ENCODE measurements around the gene PTPRM. TPM values are rescaled to one million over a fixed set of nuclear protein-coding genes. Genes with fewer than 3 reads are reported as not detected.

The PTPRM gene
- polyA plus RNA-seq, 1 donor (not counting 4 experiments of a cell fraction or from before 2014, with no cell fraction given), result 54.5 TPM

GRCh38 chr18:7601246-7601615 is 34.1 kb downstream of the PTPRM start:
- H3K9me3 ChIP-seq (ENCODE audit: control insufficient read depth, low read depth, low read length), result no peaks in the 10 kb centered on the region
- H4K20me1 ChIP-seq (ENCODE audit: control insufficient read depth, extremely low read depth, insufficient read depth, low read length), result peaks cover 2% of the 10 kb centered on the region
- no peaks in the 10 kb centered on the region for H3K27me3 ChIP-seq (ENCODE audit: control insufficient read depth, extremely low read depth, insufficient read depth, low read length)
- no peaks in the 10 kb centered on the region for H3K9me1 ChIP-seq (ENCODE audit: control insufficient read depth, extremely low read depth, insufficient read depth, low read length)
- H2AFZ ChIP-seq (ENCODE audit: control insufficient read depth, low read length), result no peak overlapping the region
- TF ChIP-seq EZH2 (IDR thresholded peaks at IDR 0.05; ENCODE audit: low read length), result no peak
- no peak for TF ChIP-seq CTCF (optimal IDR thresholded peaks at IDR 0.05 in 1 of 3, IDR thresholded peaks at IDR 0.05 in 1 of 3, conservative IDR thresholded peaks at IDR 0.05 in 1 of 3; ENCODE audit: extremely low read depth in 1 of 3, insufficient read depth in 2 of 3, low read length in 3 of 3)
- H3K9ac ChIP-seq (ENCODE audit: control insufficient read depth, extremely low read depth, insufficient read depth, low read length), result no peak overlapping the region
- H3K36me3 ChIP-seq (ENCODE audit: control insufficient read depth in 2 of 2, extremely low read depth in 1 of 2, insufficient read depth in 2 of 2, low read length in 2 of 2), result no peaks in the 10 kb centered on the region
- no peaks in the 10 kb centered on the region for H3K4me1 ChIP-seq (ENCODE audit: control insufficient read depth, extremely low read depth, insufficient read depth, low read length)
- H3K4me3 ChIP-seq (ENCODE audit: control insufficient read depth in 2 of 3, extremely low read depth in 1 of 3, insufficient read depth in 2 of 3, low read depth in 1 of 3, low read length in 3 of 3), result no peak overlapping the region
- no peak overlapping the region for H3K27ac ChIP-seq (ENCODE audit: control insufficient read depth, insufficient read depth, low read length)
- FAIRE-seq (no peak), DNase-seq (ENCODE audit: low read depth, low spot score) (no peak)
- peaks cover 16% of the 10 kb centered on the region for H3K79me2 ChIP-seq (ENCODE audit: control insufficient read depth, insufficient read depth, low read length)
- H3K4me2 ChIP-seq (ENCODE audit: control insufficient read depth, extremely low read depth, insufficient read depth, low read depth, low read length), result peak overlapping the region; percentile 22
- dilution Hi-C loops (cut with MboI; ENCODE audit: extremely low pct_ligation_motif_present, low sequenced_read_pairs), result no loop called here

DNA sequence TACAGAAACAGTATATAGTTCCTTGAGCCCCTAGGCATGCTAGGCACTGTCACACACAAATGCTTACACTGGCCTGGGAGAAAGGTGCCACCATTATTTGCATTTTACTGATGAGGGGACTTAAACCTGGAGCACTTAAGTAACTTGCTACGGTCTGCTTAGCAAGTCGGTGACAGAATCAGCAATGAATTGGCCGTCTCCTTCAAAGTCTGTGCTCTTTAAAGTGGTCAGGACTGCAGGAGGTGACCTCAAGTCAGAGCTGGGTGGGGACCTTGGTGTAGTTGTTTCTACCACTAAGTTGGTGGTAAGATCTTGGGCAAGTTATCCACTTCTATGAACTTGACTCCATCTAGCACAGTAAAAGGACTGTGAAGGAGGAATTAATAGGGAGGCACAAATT is 34.8 kb downstream of the PTPRM start:
- peaks cover 2% of the 10 kb centered on the region for H4K20me1 ChIP-seq (ENCODE audit: control insufficient read depth, extremely low read depth, insufficient read depth, low read length)
- H3K27ac ChIP-seq (ENCODE audit: control insufficient read depth, insufficient read depth, low read length), result no peak overlapping the region
- no peak overlapping the region for H3K4me3 ChIP-seq (ENCODE audit: control insufficient read depth in 2 of 3, extremely low read depth in 1 of 3, insufficient read depth in 2 of 3, low read depth in 1 of 3, low read length in 3 of 3)
- no peaks in the 10 kb centered on the region for H3K9me1 ChIP-seq (ENCODE audit: control insufficient read depth, extremely low read depth, insufficient read depth, low read length)
- dilution Hi-C loops (cut with MboI; ENCODE audit: extremely low pct_ligation_motif_present, low sequenced_read_pairs), result no loop called here
- no peak overlapping the region for H2AFZ ChIP-seq (ENCODE audit: control insufficient read depth, low read length)
- DNase-seq (ENCODE audit: low read depth, low spot score), result no peak
- TF ChIP-seq EZH2 (IDR thresholded peaks at IDR 0.05; ENCODE audit: low read length), result no peak
- TF ChIP-seq CTCF (optimal IDR thresholded peaks at IDR 0.05 in 1 of 3, IDR thresholded peaks at IDR 0.05 in 1 of 3, conservative IDR thresholded peaks at IDR 0.05 in 1 of 3; ENCODE audit: extremely low read depth in 1 of 3, insufficient read depth in 2 of 3, low read length in 3 of 3), result no peak
- H3K9me3 ChIP-seq (ENCODE audit: control insufficient read depth, low read depth, low read length), result no peaks in the 10 kb centered on the region
- no peaks in the 10 kb centered on the region for H3K27me3 ChIP-seq (ENCODE audit: control insufficient read depth, extremely low read depth, insufficient read depth, low read length)
- H3K79me2 ChIP-seq (ENCODE audit: control insufficient read depth, insufficient read depth, low read length), result peaks cover 16% of the 10 kb centered on the region
- no peaks in the 10 kb centered on the region for H3K36me3 ChIP-seq (ENCODE audit: control insufficient read depth in 2 of 2, extremely low read depth in 1 of 2, insufficient read depth in 2 of 2, low read length in 2 of 2)
- H3K9ac ChIP-seq (ENCODE audit: control insufficient read depth, extremely low read depth, insufficient read depth, low read length), result no peak overlapping the region
- H3K4me1 ChIP-seq (ENCODE audit: control insufficient read depth, extremely low read depth, insufficient read depth, low read length), result no peaks in the 10 kb centered on the region
- no peak overlapping the region for H3K4me2 ChIP-seq (ENCODE audit: control insufficient read depth, extremely low read depth, insufficient read depth, low read depth, low read length)
- no peak for FAIRE-seq
